Suprapubic skin (tissue), 3 donors: ENCODE data around the gene CDH6.

Source experiments
- CTCF ChIP-seq, 2 donors: fragments of 200-600 bp in 1 of 2; fragments of 450-650 bp in 1 of 2; sonication (generic) in 1 of 2; IDR thresholded peaks; one replicate each; pipeline ENCODE4 v1.5.1; 2016 to 2019; ENCODE audit warnings: antibody characterized with exemption in 2 of 2, mild to moderate bottlenecking in 1 of 2, moderate library complexity in 1 of 2
- EP300 ChIP-seq: sonication (generic); formaldehyde crosslinking; IDR thresholded peaks from one replicate; pipeline ENCODE4 v1.6.1; 2017; ENCODE audit warnings: antibody characterized with exemption

DNA sequence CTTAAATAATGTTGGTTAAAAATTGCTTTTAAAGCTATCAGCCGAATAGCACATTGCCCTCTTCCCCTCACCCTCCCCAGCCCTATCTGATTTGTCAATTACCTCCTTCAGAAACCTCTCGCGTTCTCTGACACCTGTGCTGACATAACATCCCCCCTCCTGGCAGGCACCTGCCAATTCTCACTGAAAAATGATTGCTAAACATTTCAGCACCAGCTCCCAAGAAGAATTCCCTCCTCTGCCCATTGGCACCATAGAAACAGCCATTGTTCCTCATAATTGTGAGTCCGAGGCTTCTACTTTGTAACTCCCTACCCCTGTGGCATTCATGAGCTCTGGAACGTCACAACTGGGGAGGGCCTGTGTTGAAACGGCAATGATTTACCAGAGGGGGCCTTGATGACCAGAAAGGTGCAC, 20.2 kb downstream of the CDH6 start:
- TF ChIP-seq CTCF (IDR thresholded peaks at IDR 0.05) (no peak), EP300 (no peak)
